Stimulated activated effector memory CD8-positive, alpha-beta T cell treated with anti-CD3 and anti-CD28 coated beads, Interleukin-12 subunit alpha, Interleukin-12 subunit beta, amount 100 ng/mL, for 72 hours (primary cell): ENCODE results near the gene GALNT15.
A peak's percentile ranks its signal among the peaks of the same experiment; 100 is the strongest.

Experiments
- ATAC-seq: fragments of 150-1000 bp; cut with Tn5 transposase; 2 replicates; pipeline ENCODE4 v1.10.0; 2021
- DNase-seq, 2 donors: peaks; one replicate each; pipeline ENCODE4 v3.0.0; 2021 to 2022; ENCODE audit warnings: low spot score in 2 of 2
- H3K27ac Mint-ChIP-seq: one replicate; pipeline ENCODE4 v1.8.0; 2022; ENCODE audit warnings: mild to moderate bottlenecking, mixed read lengths
- H3K36me3 Mint-ChIP-seq: one replicate; pipeline ENCODE4 v1.8.0; 2022; ENCODE audit warnings: mild to moderate bottlenecking, mixed read lengths
- H3K4me1 Mint-ChIP-seq: one replicate; pipeline ENCODE4 v1.8.0; 2022; ENCODE audit warnings: mixed read lengths
- H3K4me3 Mint-ChIP-seq: one replicate; pipeline ENCODE4 v1.8.0; 2022; ENCODE audit warnings: mild to moderate bottlenecking, mixed read lengths
- H3K9me3 Mint-ChIP-seq: one replicate; pipeline ENCODE4 v1.8.0; 2022; ENCODE audit warnings: mixed read lengths

Gene GALNT15

GRCh38 chr3:16219777-16220176 lies 45.3 kb downstream of the GALNT15 start:
- peak; percentile 11 for ATAC-seq
- Mint-ChIP-seq H3K4me1 (no peaks in the 10 kb centered on the region), H3K36me3 (no peaks in the 10 kb centered on the region), H3K9me3 (no peaks in the 10 kb centered on the region), H3K4me3 (no peak overlapping the region), H3K27ac (no peak overlapping the region)
- DNase-seq = no peak

- H3K27ac Mint-ChIP-seq = no peak overlapping the region
- no peaks in the 10 kb centered on the region for H3K36me3 Mint-ChIP-seq
- H3K4me3 Mint-ChIP-seq = no peak overlapping the region
- H3K9me3 Mint-ChIP-seq = peaks cover 3% of the 10 kb centered on the region
- H3K4me1 Mint-ChIP-seq = no peaks in the 10 kb centered on the region
- no peak for DNase-seq
- ATAC-seq = no peak
Measured at GRCh38 chr3:16221990-16222389, 47.5 kb downstream of the GALNT15 start.

- no peaks in the 10 kb centered on the region for H3K36me3 Mint-ChIP-seq
- DNase-seq = no peak
- no peak overlapping the region for H3K27ac Mint-ChIP-seq
- no peak overlapping the region for H3K4me3 Mint-ChIP-seq
- ATAC-seq = no peak
- no peaks in the 10 kb centered on the region for H3K4me1 Mint-ChIP-seq
- H3K9me3 Mint-ChIP-seq = peaks cover 3% of the 10 kb centered on the region
Measured at GRCh38 chr3:16222547-16222946, 48.1 kb downstream of the GALNT15 start.

GRCh38 chr3:16224325-16224724 lies 49.8 kb downstream of the GALNT15 start:
- no peak for ATAC-seq
- Mint-ChIP-seq H3K9me3 (peaks cover 3% of the 10 kb centered on the region), H3K36me3 (no peaks in the 10 kb centered on the region), H3K4me3 (no peak overlapping the region), H3K27ac (no peak overlapping the region), H3K4me1 (no peaks in the 10 kb centered on the region)
- DNase-seq = no peak

- Mint-ChIP-seq H3K27ac (no peak overlapping the region), H3K36me3 (no peaks in the 10 kb centered on the region), H3K4me3 (no peak overlapping the region), H3K9me3 (peaks cover 3% of the 10 kb centered on the region), H3K4me1 (no peaks in the 10 kb centered on the region)
- ATAC-seq (no peak), DNase-seq (no peak)
Measured at GRCh38 chr3:16227566-16227965, 53.1 kb downstream of the GALNT15 start.

GRCh38 chr3:16229681-16230080 lies 55.2 kb downstream of the GALNT15 start:
- Mint-ChIP-seq H3K27ac (no peak overlapping the region), H3K36me3 (no peaks in the 10 kb centered on the region), H3K9me3 (peaks cover 3% of the 10 kb centered on the region), H3K4me3 (no peak overlapping the region), H3K4me1 (no peaks in the 10 kb centered on the region)
- DNase-seq (no peak), ATAC-seq (no peak)

- Mint-ChIP-seq H3K27ac (no peak overlapping the region), H3K4me3 (no peak overlapping the region), H3K4me1 (no peaks in the 10 kb centered on the region), H3K9me3 (no peaks in the 10 kb centered on the region), H3K36me3 (no peaks in the 10 kb centered on the region)
- ATAC-seq (no peak), DNase-seq (no peak)
Measured at GRCh38 chr3:16231983-16232382, 57.5 kb downstream of the GALNT15 start.

- Mint-ChIP-seq H3K9me3 (no peaks in the 10 kb centered on the region), H3K27ac (no peak overlapping the region), H3K4me1 (no peaks in the 10 kb centered on the region), H3K36me3 (no peaks in the 10 kb centered on the region), H3K4me3 (no peak overlapping the region)
- DNase-seq = no peak
- ATAC-seq = no peak
Measured at GRCh38 chr3:16233806-16234205, 59.3 kb downstream of the GALNT15 start.

- H3K4me3 Mint-ChIP-seq = no peak overlapping the region
Measured at GRCh38 chr3:16234281-16234680, 59.8 kb downstream of the GALNT15 start.

GRCh38 chr3:16236030-16236639 lies 61.7 kb downstream of the GALNT15 start:
- H3K36me3 Mint-ChIP-seq = no peaks in the 10 kb centered on the region
- DNase-seq = no peak
- no peak overlapping the region for H3K4me3 Mint-ChIP-seq
- peaks cover 9% of the 10 kb centered on the region for H3K4me1 Mint-ChIP-seq
- ATAC-seq = no peak
- no peak overlapping the region for H3K27ac Mint-ChIP-seq
- H3K9me3 Mint-ChIP-seq = no peaks in the 10 kb centered on the region

More at GRCh38 chr3:16234281-16234680, 59.8 kb downstream of the GALNT15 start:
- Mint-ChIP-seq H3K9me3 (no peaks in the 10 kb centered on the region), H3K36me3 (no peaks in the 10 kb centered on the region), H3K27ac (no peak overlapping the region), H3K4me1 (no peaks in the 10 kb centered on the region)
- no peak for ATAC-seq
- DNase-seq = no peak

GRCh38 chr3:16236856-16237393 lies 62.4 kb downstream of the GALNT15 start:
- H3K36me3 Mint-ChIP-seq = no peaks in the 10 kb centered on the region

GRCh38 chr3:16239086-16239770 lies 64.7 kb downstream of the GALNT15 start:
- H3K9me3 Mint-ChIP-seq = no peaks in the 10 kb centered on the region
- H3K4me3 Mint-ChIP-seq = no peak overlapping the region
- peaks cover 20% of the 10 kb centered on the region for H3K4me1 Mint-ChIP-seq
- ATAC-seq = no peak
- H3K27ac Mint-ChIP-seq = no peak overlapping the region
- DNase-seq = no peak
- H3K36me3 Mint-ChIP-seq = no peaks in the 10 kb centered on the region

More at GRCh38 chr3:16236856-16237393, 62.4 kb downstream of the GALNT15 start:
- Mint-ChIP-seq H3K27ac (no peak overlapping the region), H3K4me3 (no peak overlapping the region), H3K9me3 (no peaks in the 10 kb centered on the region), H3K4me1 (peaks cover 9% of the 10 kb centered on the region)
- ATAC-seq (peak; percentile 14), DNase-seq (no peak)

- Mint-ChIP-seq H3K9me3 (no peaks in the 10 kb centered on the region), H3K4me1 (peaks cover 22% of the 10 kb centered on the region), H3K4me3 (no peak overlapping the region), H3K36me3 (no peaks in the 10 kb centered on the region), H3K27ac (no peak overlapping the region)
- no peak for DNase-seq
- ATAC-seq = no peak
Measured at GRCh38 chr3:16239780-16240179, 65.3 kb downstream of the GALNT15 start.

- H3K4me3 Mint-ChIP-seq = no peak overlapping the region
- DNase-seq = no peak
- H3K36me3 Mint-ChIP-seq = no peaks in the 10 kb centered on the region
- ATAC-seq = peak; percentile 61
- no peaks in the 10 kb centered on the region for H3K9me3 Mint-ChIP-seq
- H3K27ac Mint-ChIP-seq = no peak overlapping the region
- H3K4me1 Mint-ChIP-seq = peaks cover 22% of the 10 kb centered on the region
Measured at GRCh38 chr3:16240229-16241023, 65.9 kb downstream of the GALNT15 start.

GRCh38 chr3:16241225-16241624 lies 66.7 kb downstream of the GALNT15 start:
- DNase-seq (no peak), ATAC-seq (no peak)
- no peaks in the 10 kb centered on the region for H3K9me3 Mint-ChIP-seq
- no peak overlapping the region for H3K4me3 Mint-ChIP-seq
- no peak overlapping the region for H3K27ac Mint-ChIP-seq
- peaks cover 22% of the 10 kb centered on the region for H3K4me1 Mint-ChIP-seq
- H3K36me3 Mint-ChIP-seq = no peaks in the 10 kb centered on the region
